Activated CD8-positive, alpha-beta memory T cell treated with anti-CD3 and anti-CD28 coated beads, Interleukin-2, amount 50 U/mL, for 4 hours (primary cell): ENCODE results near the gene WNT6.
"Not testable (repeated sequence)": the region's sequence is repeated elsewhere in the genome, so short reads cannot be mapped to it uniquely, and the experiment has no call there.

ENCODE experiments used
- DNase-seq: peaks from one replicate; pipeline ENCODE4 v3.0.0-alpha.2; 2020

Gene WNT6

GRCh38 chr2:218831378-218831990 is 28.1 kb upstream of the WNT6 start, which contains the start of gene PRKAG3:
PRKAG3 (minus strand) TSS chr2:218831803.
- no peak for DNase-seq

- no peak for DNase-seq
Measured at GRCh38 chr2:218832081-218832480, 27.5 kb upstream of the WNT6 start.

GRCh38 chr2:218832520-218832919 is 27.1 kb upstream of the WNT6 start:
- DNase-seq = no peak

- no peak for DNase-seq
Measured at GRCh38 chr2:218833023-218833609, 26.5 kb upstream of the WNT6 start.

DNA sequence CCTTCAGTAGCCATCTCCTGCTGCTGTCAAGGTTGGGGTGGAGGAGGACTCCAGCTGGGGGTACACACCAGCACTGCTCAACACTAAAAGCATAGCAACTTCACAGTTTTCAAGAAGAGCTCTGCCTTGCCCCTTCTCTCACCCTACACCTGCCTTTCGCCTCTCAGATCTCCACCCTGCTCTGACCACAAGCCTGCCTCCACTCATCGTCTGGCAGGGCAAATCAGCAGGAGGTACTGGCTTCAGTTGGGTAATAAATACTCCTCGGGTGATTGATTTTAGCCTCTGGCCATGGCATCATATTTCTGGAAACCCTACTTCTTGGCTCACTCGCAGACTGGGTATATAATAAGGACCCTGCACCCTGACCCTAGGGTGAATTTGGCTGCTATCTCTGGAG is 24.9 kb upstream of the WNT6 start:
- no peak for DNase-seq

- no peak for DNase-seq
Measured at GRCh38 chr2:218837495-218837894, 22.1 kb upstream of the WNT6 start.

DNA sequence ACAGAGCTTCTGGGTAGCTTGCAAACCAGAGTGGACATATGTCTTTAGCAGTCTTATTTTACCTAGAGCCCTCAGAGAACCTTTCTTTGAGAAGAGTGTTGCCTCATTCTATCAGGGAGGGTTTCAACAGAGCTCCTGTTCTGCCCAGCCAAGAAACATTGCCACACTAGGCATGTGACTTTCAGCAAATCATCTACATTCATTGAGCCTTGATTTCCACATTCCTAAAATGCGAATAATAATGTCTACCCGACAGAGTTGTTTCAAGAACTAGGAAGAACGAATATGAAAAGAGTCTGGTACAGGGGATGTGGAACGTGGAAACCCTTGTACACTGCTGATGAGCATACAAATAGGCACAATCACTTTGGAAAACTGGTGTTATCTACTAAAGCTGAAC is 20.2 kb upstream of the WNT6 start:
- DNase-seq = no peak

GRCh38 chr2:218839888-218840287 is 19.7 kb upstream of the WNT6 start:
- DNase-seq = no peak

- not testable (repeated sequence) for DNase-seq
Measured at GRCh38 chr2:218844334-218844733, 15.3 kb upstream of the WNT6 start.

- not testable (repeated sequence) for DNase-seq
Measured at GRCh38 chr2:218846963-218847362, 12.6 kb upstream of the WNT6 start.

- DNase-seq = no peak
Measured at GRCh38 chr2:218849721-218850120, 9.9 kb upstream of the WNT6 start.

GRCh38 chr2:218850796-218851195 is 8.8 kb upstream of the WNT6 start:
- no peak for DNase-seq

DNA sequence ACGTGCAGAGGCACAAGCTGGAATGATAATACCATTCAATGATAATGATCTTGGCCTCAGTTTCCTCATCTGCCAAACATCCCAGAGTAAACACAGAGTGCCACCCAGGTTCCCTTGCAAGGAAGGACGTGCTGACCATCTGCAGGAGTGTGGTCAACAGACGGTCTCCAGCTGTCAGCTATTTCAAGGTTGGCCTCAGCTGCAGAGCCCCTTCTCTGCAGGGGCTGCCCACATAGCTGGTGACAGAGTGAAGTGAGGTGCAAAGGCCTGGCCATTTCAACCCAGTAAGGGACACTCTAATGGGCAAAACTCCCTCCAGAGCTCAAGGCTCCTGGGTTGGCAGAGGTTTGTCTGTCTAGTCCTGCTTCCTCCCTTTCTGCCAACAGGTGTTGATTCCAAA is 8.3 kb upstream of the WNT6 start:
- DNase-seq = no peak

DNA sequence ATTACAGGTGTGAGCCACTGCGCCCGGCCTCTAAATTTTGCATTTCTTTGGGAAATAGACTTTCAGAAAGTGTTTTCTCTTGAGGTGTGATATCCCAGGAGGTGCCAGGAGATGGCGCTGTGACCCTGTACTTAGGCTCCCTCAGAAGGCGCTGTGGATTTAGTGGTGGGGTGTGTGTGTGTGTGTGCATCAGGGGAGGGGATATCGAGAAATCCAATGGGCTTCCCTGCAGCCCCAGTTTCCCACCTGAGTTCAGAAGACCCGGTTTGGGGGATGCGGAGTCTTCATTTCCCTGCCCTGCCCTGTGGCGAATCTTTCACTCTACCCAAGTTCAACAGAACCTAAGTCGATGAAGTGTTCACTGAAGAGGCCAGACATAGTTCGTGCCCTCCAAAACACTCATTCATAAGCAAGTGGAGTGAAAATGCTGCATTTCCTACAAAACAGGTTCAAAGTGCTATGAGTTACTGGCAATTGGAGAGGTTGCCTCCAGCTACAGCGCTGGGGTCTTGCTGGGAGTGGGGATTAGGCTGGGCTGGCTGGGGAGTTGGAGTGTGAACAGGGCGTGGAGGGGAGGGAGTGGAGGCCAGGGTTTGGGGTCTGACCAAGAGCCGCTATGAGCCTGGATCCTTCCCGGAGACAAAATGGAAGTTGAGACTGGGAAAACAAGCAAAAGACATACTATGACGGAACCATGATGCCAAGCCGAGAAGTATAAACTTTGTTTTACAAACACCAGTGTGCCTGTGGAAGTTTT is 6.5 kb upstream of the WNT6 start:
- peak; percentile 67 for DNase-seq

DNA sequence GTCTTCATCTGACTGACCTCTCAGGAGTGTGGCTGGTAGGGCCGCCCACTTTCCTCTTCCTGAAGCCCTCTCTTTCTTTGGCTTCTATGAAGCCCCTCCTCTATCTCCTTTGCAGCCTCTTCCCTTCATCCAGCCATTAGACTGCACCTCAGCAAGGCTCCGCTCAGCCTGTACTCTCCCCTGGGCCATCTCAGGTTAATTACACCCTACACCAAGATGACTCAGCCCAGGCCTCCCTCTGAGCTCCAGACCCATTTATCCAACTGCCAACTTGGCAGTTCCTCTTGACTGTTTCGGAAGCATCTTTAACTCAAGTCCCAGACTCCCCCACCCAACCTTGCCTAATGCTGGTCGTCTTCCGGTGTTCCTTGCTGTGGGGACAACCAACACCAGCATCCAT is 5.8 kb upstream of the WNT6 start:
- DNase-seq = no peak

DNA sequence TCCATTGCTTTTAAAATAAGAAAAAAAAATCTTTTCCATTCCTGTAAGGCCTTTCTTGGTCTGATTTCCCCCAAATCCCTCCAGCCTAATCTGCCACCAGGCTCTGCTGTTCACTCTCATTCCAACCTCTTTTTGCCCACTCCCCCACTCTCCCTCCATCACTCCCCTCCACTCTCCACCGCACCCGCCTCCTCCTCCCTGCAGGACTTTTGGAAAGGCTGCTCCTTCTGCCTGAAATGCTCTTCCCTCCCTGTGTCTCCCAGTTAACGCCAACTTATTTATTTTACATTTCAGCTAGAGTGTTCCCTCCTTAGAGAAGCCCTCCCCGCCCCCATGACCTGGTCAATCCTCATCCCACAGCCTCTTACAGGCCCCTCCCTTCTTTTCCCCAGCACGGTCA is 4.7 kb upstream of the WNT6 start:
- DNase-seq = no peak

GRCh38 chr2:218855305-218856166 is 4.1 kb upstream of the WNT6 start:
- DNase-seq = no peak

GRCh38 chr2:218856167-218856895 is 3.3 kb upstream of the WNT6 start:
- no peak for DNase-seq

GRCh38 chr2:218856896-218857243 is 2.7 kb upstream of the WNT6 start:
- no peak for DNase-seq

DNA sequence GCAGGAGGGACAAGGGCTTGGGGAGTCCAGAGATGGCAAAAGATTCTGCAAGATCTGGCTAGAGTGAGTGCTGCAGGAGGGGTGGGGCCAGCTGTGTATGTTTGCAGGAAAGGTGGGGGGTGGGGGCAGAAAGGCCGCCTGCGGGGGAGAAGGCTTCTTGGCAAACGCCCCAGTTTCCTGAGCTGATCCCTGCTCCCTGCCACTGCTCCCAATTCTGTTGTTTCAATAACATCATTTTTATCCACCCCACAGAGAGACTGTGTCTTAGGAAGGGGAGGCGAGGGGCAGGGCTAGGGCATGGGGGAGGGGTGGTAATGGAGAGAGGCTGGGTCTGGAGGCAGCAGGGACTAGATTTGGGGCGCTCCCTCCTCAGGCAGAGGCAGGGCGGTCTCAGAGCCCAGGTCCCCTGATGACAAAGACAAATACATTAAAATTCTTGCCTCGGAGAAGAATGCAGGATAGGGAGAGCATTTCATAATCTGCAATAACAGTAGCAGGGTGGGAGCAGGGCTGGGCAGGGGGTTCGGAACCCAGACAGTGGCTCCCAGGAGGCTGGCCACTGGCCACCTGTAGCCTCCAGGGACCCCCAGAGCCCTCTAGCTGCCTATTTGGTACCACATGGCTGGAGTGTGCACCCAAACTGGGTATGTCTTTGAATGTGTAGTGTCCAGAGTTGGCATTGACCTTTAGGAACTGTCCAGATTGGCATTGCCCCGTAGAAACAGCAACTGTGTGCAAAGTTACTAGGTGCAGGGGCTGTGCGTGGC is 2.1 kb upstream of the WNT6 start:
- no peak for DNase-seq

GRCh38 chr2:218858138-218858445 is 1.5 kb upstream of the WNT6 start:
- DNase-seq = no peak
